T-helper 22 cell (primary cell): ENCODE results near the gene PIMREG.
"Not testable (repeated sequence)": the region's sequence is repeated elsewhere in the genome, so short reads cannot be mapped to it uniquely, and the experiment has no call there.

Source experiments
- DNase-seq: peaks from one replicate; pipeline ENCODE4 v3.0.0-alpha.2; 2020; ENCODE audit warnings: low read depth

PIMREG gene

GRCh38 chr17:6478486-6478885 lies 34.2 kb downstream of the PIMREG start:
- DNase-seq: no peak

DNA sequence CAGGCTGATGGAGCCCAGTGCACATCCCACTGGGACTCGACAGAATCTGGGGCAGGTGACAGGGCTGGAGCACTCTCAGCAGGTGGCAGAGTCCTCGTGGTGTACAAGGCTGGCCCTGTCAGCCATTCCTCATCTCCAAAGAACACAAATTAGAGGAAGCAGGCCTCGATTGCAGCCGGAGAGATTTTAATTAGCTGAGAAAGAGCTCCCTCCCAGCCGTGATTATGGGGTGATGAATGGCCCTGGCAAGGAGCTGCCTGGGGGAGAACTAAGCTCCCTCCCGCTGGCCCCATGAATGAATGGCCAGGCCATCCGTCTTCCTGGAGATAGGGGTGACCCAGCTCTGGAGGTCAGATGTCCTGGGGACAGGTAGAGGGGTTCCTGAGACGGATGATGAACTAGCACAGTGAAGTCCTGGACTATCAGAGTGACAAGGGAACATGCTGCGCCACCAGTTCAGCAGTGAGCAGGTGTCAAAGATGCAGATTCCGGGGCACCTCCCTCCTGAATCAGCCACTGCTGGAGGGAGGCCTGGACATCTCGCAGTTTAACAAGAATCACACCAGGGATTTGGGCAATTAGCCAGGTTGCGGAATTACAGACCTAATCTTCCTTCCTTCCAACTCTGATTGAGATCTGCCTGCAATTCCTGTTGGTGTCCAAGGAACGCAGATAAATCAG lies 35.5 kb downstream of the PIMREG start:
- no peak for DNase-seq

DNA sequence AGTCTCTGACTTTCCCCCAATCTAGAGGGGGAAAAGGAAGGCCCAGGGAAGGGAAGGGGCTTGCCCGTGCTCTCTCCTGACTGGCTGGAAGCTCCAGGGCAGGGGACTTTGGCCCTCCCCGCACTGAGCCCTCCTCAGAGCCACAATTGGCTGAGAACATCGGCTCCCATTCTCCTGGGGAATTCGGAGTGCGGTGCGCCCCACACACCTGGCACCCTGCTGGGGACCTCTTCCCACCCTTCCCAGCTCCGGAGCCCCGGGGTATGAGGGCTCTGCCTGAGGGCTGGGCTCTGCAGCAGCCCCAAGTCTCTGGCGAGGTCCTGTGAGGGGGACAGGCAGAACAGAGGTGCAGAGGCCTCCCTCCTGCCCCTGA lies 36.0 kb downstream of the PIMREG start:
- DNase-seq: no peak

- no peak for DNase-seq
Measured at GRCh38 chr17:6482105-6482455, 37.8 kb downstream of the PIMREG start.

DNA sequence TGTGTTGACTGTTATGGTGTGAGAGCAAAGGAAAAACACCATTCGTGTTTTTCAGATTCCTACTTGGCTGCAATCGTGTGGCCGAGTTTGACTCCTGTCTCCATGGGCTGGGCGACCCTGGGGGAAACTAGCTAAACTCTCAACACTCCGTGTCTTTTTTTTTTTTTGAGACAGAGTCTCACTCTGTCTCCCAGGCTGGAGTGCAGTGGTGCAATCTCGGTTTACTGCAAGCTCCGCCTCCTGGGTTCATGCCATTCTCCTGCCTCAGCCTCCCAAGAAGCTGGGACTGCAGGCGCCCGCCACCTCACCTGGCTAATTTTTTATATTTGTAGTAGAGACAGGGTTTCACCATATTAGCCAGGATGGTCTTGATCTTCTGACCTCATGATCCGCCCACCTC lies 38.5 kb downstream of the PIMREG start:
- DNase-seq: not testable (repeated sequence)

DNA sequence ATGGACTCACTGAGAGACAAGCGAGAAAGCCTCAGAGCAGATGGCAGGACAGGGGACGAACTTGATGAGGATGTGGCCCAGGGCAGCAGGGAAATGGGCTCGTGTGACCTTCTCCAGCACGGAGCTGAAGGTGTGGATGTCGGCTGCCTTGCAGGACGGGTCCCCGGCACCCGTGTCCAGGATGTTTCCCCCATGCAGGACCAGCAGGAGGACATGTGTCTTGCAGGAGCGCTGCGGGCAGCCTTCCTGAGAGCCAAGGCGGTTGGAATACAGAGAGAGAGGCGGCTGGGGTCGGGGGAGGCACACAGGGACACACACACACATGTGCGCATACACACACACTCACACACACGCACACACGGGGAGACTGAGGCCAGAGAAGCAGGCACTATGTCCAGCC lies 39.3 kb downstream of the PIMREG start:
- no peak for DNase-seq

GRCh38 chr17:6485646-6486412 lies 41.6 kb downstream of the PIMREG start:
- no peak for DNase-seq

GRCh38 chr17:6487251-6488007 lies 43.2 kb downstream of the PIMREG start:
- no peak for DNase-seq

DNA sequence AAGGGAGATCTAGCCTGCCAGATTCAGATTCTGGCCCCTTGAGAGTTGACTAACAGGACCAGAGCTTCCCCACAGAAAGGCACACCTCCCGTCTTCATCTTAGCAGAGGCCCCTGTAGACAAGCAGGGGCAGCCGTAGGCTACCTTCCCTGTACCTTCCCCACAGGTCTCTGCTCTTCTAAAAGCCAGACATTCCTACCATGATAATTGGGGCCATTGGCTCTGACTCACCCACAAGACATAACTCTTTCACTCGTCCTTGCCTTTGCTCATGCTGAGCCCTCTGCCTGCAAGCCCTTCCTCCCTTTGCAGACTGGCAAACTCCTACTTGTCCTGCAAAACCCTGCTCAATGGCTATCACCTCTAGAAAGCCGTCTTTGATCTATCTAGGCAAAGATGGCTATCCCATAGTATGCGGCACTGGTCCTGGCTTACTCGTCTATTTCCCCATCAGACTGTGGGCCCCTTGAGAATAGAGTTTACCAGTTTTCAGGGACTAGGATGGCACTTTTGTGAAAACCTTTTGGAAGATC lies 43.8 kb downstream of the PIMREG start:
- DNase-seq: no peak

DNA sequence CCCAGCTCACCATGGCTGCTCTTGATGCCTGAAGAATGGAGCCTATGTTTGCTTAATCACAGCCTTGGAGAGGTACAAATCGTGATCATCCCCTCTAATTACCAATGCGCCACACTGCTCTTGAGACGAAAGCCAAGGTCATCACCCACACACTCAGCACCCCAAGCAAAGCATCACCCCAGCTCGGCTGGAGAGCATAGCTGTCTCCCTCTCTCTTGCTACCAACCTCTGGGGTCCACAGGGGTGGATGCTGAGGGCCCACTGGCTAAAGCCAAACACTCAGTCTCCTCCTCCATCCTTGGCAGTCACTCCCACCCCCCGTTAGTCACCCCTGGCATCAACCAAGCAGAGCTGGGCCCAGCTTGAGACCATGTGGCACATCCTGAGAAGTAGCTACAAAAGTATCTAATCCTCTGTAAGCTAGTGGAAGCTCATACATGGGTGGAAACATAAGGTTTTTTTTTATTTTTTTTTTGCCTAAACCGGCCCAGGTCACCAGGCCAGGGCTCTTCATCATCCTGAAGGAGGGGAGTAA lies 44.8 kb downstream of the PIMREG start:
- DNase-seq: no peak

GRCh38 chr17:6491071-6491700 lies 46.9 kb downstream of the PIMREG start:
- no peak for DNase-seq

DNA sequence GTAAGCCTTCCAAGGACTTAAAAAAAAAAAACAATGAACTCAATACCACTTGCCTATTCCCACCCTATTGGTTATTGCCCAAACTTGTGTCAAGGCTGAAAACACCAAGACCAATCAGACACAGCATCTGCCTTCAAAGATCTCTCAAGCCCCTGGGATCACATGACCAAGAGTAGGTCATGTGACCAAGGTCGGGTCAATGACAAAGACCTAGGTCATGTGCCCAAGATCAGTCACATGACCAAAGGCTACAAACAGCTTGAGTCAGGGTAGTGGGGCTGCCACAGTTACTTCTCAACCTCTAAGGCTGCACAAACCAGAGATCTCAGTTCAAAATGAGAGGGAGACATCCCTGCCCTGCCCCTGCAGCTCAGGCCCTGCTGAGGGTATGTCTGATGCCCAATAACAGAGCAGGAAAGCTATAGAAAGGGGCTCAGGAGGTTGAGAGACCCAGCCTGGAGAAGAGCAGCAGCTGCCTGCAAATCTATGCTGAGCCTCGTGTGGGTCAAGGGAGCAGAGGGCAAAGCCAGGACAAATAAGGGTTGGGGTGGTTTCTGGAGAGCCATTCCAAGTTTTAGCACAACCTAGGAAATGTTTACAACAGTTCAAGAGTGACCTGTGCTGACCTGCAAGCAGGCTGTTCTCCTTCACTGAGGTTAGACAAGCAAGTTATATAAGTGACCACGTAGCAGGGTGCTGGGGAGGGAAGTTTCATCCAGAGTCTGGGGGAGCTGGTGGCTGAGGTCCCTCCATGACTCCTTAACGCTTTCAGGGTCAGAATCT lies 48.8 kb downstream of the PIMREG start:
- no peak for DNase-seq

DNA sequence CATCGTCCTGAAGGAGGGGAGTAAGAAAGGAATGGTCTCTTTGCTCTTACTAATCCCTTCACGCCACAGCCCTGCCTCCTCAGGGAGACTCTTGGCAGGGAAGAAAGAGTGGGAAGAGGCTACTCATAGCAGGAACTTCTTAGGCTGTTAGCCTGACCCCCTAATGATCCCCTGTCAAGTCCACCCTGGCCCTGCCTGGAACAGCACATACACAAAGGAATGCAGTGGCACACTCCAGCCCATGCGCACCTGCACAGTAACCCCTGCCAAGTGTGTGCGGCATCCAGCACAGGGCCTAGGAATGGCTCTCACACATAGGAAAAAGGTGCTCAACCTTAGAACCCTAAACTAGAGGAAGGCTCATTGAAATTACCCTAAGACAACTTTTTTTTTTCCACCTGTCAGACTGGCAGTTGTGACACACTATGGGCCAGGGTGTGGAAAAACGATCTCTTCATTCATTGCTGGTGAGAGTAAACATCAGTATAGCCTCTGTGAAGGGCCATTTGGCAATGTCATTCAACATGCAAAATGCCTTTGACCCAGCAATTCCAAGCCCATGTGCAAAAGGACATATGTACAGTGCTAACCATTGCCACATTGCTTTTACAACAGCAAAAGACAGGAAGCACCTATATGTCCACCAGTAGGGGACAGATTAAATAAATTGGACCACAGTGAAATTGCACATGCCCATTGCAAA lies 50.1 kb downstream of the PIMREG start:
- DNase-seq: no peak

- DNase-seq: no peak
Measured at GRCh38 chr17:6495450-6496115, 51.3 kb downstream of the PIMREG start.

- no peak for DNase-seq
Measured at GRCh38 chr17:6496116-6496481, 51.8 kb downstream of the PIMREG start.

DNA sequence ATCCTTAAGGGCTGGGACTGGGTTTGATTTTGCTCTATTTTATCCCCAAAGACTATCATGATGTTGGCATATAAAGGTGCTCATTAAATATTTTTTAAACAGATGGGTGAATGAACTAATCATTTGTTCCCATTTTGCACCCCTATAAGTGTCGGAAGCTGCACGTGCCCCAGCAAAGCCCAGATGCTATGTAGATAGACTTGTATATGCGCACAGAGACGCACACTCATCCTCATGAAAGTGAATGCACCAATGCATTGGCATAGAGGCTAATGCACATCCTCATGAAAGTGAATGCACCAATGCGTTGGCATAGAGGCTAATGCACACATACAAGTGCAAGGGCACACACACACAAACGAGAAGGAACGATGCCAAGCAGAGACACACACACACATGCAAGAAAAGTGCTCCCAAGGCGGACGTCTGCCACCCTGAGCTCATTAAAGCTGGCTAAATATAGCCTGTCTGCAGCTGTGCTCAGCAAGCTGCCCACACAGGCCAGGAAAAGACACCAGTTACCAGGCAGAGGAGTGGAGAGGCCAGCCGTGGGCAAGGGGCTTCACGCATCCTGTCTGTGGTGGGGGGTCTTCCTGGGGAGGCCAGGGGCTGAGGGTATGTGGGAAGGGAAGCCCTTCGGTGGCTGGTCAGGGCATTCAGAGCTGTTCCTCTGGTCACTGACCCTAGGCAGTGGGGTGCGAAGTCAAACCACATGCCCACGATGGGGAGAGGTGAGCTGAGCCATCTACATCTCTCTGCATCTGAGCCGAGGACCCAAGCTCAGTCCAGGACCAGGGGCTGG lies 52.6 kb downstream of the PIMREG start:
- no peak for DNase-seq

DNA sequence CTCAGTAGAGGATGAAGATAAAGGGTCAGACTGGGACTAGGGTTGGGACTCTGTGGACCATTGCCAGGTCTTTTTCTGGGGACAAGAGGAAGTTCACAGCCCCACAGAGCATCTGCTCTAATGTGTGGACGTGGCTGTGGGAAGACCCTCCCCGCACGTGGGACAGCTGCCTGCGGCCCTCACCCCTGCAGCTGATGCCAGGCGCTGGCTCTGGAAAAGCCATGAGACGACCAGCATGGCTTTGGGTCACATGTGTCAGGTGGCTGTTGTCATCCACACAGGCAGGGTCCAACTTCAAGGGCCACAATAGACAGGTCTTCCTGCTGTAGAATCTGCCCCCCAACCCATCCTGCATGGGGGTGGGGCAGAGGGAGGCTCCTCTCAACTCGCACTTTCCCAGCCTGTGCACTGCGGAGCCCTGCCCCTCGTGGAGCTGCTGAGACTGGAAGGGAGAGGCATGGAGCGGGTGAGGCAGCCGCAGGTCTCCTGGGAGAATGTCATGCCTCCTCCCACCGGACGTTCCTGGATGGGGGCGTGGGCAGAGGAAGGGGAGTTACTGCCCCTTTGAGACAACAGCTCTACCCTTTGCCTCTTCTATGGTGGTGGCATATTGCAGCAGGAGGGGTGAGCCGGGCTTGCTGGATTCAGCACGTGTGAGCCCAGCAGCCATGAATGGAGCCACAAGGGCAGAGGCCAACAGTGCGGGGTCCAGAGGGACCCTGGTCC lies 53.4 kb downstream of the PIMREG start:
- no peak for DNase-seq

DNA sequence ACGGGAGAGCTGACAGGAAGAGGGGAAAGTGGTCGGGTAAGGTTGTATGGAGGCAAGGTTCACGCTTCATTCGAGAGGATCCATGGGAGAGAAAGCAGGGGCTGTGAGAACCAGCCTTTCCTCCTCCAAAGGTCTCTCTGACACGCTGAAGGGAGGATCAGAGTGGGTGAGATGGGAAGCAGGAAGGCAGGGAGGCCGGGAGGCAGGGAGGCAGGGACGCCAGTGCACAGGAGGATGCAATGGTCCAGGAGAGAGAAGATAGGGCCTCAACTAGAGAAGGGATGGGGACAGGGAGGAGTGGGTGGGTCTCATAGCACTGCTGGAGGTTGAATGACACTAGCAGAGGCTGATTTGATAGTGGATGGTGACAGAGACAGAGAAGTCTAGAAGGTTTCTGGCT lies 54.1 kb downstream of the PIMREG start:
- DNase-seq: no peak
